NCI-H128 (cell line): ENCODE measurements around the gene KDF1.

Experiments
- DNase-seq: peaks from one replicate; lab custom pipeline; 2025; ENCODE audit not compliant: unreplicated experiment; lab: John Stamatoyannopoulos, UW

KDF1 gene

GRCh38 chr1:26915204-26915842 lies 44.9 kb downstream of the KDF1 start:
- no peak for DNase-seq

DNA sequence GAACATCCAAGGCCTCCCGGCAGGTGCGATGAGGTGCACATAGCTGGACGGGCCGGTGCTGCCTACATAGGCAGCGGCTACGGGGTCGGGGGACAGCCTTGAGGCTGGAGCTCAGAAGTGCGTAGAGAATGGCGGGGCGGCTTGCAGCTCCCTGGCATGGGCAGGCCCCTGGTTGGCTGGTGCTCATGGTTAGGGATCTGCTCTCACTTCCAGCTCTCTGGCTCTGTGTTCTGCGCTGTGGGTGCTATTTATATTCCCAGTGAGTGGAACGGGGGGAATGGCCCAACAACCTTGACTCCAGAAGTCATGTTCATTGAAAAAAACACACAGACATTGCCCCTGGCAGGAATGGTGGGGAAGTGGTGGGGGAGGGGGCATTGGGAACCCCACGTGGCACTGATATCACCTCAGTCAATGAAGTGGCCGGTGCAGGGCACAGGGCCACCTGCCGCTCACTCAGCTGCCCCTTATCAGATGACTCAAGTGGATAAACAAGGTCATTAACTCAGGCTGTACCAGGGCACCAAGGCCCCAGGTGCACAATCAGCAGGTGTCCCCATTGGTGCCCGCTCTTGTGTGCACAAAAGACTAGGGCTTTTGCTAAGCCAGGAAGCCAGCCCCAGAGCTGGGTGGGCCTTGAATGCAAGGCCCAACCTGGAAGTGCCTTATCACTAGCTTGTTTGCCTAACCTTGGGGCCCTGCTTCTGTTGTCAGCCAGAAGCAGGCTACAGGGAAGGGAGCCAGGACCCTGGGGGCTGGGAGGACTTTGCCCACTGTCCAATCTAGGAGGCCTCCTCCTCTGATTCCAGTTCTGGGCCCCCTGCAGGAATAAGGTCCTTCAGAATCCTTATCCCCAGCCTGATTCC lies 46.3 kb downstream of the KDF1 start, which contains the start of gene NR0B2:
Gene NR0B2 (minus strand): TSS at position 222 of the 866 bp plus-strand sequence. CDS start 35 bp downstream, at position 187.
- DNase-seq: peak; percentile 95

DNA sequence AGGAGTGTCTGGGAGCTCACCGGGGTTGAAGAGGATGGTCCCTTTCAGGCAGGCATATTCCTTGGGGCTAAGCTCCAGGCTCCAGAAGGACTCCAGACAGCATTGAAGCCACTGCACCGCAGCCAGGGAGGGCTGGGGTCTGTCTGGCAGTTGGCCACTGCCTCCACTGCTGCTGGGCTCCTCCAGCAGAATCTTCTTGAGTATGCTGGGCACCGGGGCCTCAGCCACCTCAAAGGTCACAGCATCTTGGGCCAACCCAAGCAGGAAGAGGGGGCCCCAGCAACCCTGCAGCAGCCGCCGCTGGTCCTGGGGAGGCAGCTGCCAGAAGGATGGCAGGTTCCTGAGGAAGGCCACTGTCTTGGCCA lies 46.9 kb downstream of the KDF1 start:
- no peak for DNase-seq

DNA sequence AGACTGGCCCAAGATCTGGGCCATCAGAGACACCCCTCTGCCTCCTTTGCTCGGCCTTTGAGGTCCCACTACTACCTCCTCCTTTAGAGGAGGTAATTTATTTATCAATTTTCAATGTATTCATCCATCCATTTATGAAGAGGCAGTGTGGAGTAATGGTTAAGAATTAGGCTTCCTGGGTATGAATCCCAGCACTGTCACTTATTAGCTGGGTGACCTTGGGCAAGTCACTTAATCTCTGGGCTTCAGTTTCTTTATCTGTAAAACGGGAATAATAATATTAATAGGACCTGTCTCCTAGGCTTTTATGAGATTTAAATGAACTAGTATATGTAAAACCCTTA lies 48.1 kb downstream of the KDF1 start:
- no peak for DNase-seq

DNA sequence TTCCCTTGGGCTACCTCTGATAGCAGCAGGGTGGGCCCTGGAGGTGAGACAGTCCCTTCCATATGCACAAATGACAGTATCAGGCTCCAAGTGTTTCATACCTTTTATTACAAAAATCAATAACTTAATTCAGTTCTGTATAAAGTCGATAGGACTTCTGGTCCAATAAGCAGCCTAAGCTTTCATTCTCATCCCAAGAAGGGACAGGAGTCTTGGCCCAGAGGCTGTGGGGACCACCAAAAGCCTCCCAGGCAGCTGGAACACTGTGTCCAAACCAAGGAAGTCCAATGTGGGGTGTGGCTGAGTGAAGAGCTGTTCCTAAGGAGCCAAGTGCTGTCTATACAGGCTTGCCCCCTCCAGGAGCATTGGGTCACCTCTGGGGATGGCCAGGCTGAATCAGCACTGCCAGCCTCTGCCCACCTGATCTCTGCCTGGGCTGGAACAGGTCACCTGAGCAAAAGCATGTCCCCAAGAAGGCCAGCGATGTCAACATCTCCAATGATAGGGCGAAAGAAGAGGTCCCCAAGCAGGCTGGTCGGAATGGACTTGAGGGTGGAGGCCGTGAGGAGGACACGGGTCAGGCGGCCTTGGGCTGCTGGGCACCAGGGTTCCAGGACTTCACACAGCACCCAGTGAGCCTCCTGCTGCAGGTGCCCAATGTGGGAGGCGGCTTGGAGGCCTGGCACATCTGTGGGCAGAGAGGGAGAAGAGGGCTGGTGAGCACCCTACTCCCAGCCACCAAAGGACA lies 48.7 kb downstream of the KDF1 start:
- no peak for DNase-seq

DNA sequence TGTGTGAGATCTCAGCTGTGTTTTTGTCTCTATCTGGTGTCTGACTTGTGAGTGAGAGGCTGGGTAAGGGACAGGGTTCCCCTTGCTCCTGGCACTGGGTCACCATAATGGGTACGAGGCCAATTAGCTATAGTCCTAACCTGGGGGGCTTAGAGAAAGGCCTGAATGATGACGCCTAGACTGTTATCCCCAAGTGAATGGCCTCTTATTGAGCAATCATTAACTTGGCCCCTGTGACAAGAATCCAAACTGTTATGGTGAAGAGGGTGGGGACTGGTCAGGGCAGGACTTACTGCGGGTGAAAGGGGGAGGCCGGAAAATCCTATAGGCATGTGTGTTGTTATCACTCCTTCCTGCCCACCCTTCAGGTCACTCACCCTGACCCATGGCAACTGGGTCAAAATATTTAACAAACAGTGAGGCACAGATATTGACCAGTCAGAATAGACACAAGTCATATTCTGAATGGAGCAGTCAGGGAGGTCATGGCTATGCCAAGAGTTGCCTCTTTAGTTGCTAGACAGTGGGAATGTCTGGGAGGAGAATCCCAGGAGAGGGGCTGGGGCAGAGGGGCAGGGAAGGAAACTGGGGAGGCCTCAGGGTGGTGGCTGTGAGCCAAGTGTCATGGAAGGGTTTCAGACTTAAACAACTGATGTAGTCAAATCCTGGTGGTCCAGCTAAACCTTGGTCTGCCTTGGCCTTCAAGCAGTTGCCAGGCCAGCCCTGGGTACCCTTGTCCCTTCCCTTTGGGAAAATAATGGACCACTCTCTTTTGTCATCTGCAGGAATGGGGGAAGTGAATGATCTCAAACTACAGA lies 49.7 kb downstream of the KDF1 start:
- no peak for DNase-seq

- no peak for DNase-seq
Measured at GRCh38 chr1:26909951-26910342, 50.3 kb downstream of the KDF1 start.

- DNase-seq: no peak
Measured at GRCh38 chr1:26907071-26907917, 53.0 kb downstream of the KDF1 start.

DNA sequence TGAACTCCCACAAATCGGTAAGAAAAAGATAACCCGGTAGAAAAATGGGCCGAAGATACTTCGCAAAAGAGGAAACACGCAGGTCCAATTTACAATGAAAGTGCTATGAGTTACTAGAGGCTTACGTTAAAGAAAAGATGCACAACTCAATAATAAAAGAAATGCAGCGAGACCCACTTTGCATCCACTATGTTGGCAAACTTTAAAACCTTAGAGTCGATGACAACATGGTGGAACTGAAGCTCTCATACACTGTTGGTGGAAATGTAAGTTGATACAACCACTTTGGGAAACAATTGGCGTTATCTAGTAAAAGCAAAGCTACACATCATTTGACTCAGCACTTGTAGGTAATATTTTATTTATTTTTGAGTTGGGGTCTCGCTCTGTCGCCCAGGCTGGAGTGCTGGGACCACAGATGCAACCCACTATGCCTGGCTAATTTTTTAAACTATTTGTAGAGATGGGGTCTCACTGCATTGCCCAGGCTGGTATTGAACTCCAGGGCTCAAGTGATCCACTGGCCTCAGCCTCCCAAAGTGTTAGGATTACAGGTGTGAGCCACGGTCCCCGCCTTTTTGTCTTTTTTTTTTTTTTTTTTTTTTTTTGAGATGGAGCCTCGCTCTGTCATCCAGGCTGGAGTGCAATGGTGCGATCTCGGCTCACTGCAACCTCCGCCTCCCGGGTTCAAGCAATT lies 59.3 kb downstream of the KDF1 start:
- DNase-seq: peak; percentile 26

DNA sequence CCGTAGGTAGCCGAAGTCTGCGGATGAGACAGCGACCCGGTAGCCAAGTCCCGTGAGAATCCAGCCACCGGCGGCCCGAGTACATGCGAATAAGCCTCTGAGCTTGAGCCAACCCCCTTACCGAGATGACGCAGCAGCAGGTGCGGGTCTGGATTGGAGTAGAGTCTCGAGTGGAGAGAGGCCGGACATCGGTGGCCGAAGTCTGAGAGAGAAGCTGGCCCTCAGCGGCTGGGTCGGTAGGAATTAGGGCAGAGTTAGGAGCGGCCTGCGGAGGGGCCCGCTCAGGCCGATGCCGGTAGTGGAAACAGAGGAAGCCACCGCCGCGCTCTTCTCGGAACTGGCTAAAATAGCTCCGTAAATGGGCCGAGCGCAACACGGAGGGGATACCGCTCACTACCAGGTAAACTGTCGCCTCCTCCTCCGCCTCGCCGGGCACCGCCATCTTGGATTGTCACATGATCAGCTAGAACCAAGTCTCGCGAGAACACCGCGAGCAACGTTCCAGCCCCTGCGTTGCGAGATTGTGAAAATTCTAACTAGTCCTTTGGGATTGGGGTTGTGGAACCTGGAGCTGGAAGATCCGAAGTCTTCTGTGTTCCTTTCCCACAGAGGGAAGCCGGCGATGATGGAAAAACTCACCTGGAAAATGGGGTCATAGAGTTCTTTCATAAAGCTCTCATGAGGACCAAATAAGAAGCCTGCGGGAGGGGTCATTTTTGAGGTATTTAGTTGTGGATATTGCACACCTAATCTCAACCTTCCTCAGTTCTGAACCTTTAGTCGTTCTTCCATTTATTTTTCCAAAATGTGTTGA lies 60.1 kb downstream of the KDF1 start, which contains the start of gene GPATCH3:
Gene GPATCH3 (minus strand): TSS at position 467 of the 814 bp plus-strand sequence. CDS start 25 bp downstream, at position 442.
- peak; percentile 95 for DNase-seq
